Measurements from ENCODE around the gene NREP. TPM values are rescaled to one million over a fixed set of nuclear protein-coding genes. Genes with fewer than 3 reads are reported as not detected.

Gene NREP
- total RNA-seq, 1 experiment from 2014 or later, result 6.0 TPM

DNA sequence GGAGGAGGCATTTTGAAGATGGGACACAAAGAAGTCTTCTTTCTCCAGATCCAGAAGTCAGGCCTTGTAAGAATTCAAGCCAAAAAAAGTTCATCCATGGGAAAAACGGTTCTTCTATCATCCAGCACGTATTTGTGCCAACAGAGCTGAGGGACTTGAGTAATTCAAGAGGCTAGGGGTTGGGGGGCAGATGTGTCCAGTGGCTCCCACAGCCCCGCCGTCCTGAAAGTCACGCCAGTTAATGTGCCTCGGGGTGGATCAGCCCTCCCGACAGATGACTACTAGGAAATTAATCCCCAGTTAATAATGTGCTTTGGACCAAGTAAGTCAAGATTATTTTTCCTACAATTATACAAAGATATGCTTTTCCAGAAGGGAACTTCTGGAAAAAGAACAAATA, 23.4 kb downstream of the NREP start:
- TF ChIP-seq EGR1 (IDR thresholded peaks at IDR 0.05; ENCODE audit: low read depth) (no peak), SRF (IDR thresholded peaks at IDR 0.05; ENCODE audit: low read depth) (no peak)
- TF ChIP-seq, protein P1, sequence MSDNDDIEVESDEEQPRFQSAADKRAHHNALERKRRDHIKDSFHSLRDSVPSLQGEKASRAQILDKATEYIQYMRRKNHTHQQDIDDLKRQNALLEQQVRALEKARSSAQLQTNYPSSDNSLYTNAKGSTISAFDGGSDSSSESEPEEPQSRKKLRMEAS (IDR thresholded peaks at IDR 0.05), result no peak
- RAD21 ChIA-PET (ENCODE audit: low non-redundant PET in 1 of 2, low total read pairs in 2 of 2, uncharacterized antibody in 2 of 2, unreplicated experiment in 2 of 2), result no interaction called here

DNA sequence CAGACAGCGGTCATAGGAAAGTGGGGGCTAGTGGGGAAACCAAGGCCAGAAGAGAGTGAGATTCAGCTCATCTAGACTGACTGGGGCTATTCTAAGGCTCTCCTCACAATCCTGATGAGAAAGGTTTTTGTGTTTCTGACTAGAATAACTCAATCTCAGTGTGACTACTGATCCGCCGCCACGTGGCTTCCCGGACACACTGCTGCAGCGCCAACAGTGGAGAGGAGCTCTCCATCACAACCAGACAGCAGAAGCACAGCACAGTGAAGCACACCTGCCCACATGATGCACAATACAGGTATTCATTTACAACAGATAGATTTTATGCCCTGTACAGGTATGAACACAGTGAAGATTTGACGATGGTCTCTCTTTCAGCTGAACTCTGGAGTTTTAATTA, 25.4 kb downstream of the NREP start:
- H3K27me3 ChIP-seq (ENCODE audit: insufficient read depth, low read length), result peaks cover 5% of the 10 kb centered on the region; the same call in 1 of the 2 replicates
- no peak for ATAC-seq
- CTCF ChIA-PET, result no interaction called here
- no peaks in the 10 kb centered on the region for H3K4me1 ChIP-seq (ENCODE audit: control insufficient read depth in 1 of 2, insufficient read depth in 2 of 2, low read length in 2 of 2)
- no peak overlapping the region for H2AFZ ChIP-seq (ENCODE audit: low read depth, low read length, poor library complexity, severe bottlenecking)
- no peaks in the 10 kb centered on the region for H4K20me1 ChIP-seq (ENCODE audit: insufficient read depth)
- H3K36me3 ChIP-seq (ENCODE audit: control insufficient read depth in 1 of 2, insufficient read depth in 2 of 2, low read length in 2 of 2), result no peaks in the 10 kb centered on the region
- POLR2A ChIA-PET, result no interaction called here
- H3K4me2 ChIP-seq (ENCODE audit: low read length), result no peak overlapping the region
- H3K27ac ChIP-seq (ENCODE audit: low read depth, low read length), result no peak overlapping the region
- H3K9me3 ChIP-seq (ENCODE audit: control insufficient read depth in 1 of 2, insufficient read depth in 1 of 2, low read depth in 1 of 2, low read length in 2 of 2), result no peaks in the 10 kb centered on the region
- no peaks in the 10 kb centered on the region for H3K9me2 ChIP-seq (ENCODE audit: insufficient read depth)
- no TSS peak for BruUV-seq (replicated peaks)
- RAD21 ChIA-PET (ENCODE audit: low non-redundant PET in 1 of 2, low total read pairs in 2 of 2, uncharacterized antibody in 2 of 2, unreplicated experiment in 2 of 2), result no interaction called here
- no peaks in the 10 kb centered on the region for H3K79me2 ChIP-seq (ENCODE audit: insufficient read depth, low read length)
- no peak overlapping the region for H3K9ac ChIP-seq (ENCODE audit: low read length)
- intact Hi-C loops (cut with micrococcal nuclease), result no loop called here
- DNase-seq (ENCODE audit: low read depth, low spot score), result no peak
- TF ChIP-seq CTCF (IDR thresholded peaks at IDR 0.05 in 2 of 3, conservative IDR thresholded peaks at IDR 0.05 in 1 of 3; ENCODE audit: borderline replicate concordance in 1 of 3, insufficient read depth in 1 of 3, low read depth in 2 of 3, low read length in 2 of 3), result no peak
- no peak for TF ChIP-seq EZH2phosphoT487 (IDR thresholded peaks at IDR 0.05; ENCODE audit: borderline replicate concordance)
- no peak for TF ChIP-seq ELF1 (IDR thresholded peaks at IDR 0.05; ENCODE audit: borderline replicate concordance, low read depth)
- TF ChIP-seq RAD21 (IDR thresholded peaks at IDR 0.05; ENCODE audit: low read depth), result no peak
- no peak for TF ChIP-seq EGR1 (IDR thresholded peaks at IDR 0.05; ENCODE audit: low read depth)
- TF ChIP-seq TCF7L2 (IDR thresholded peaks at IDR 0.05; ENCODE audit: borderline replicate concordance, extremely low read depth, insufficient read depth, insufficient read length), result no peak
- no peak for TF ChIP-seq ZNF274 (IDR thresholded peaks at IDR 0.05; ENCODE audit: low read depth, low read length)
- TF ChIP-seq ZFX (IDR thresholded peaks at IDR 0.05), result no peak
- no peak for TF ChIP-seq CEBPB (IDR thresholded peaks at IDR 0.05; ENCODE audit: low read depth)
- no peak for TF ChIP-seq ATF3 (IDR thresholded peaks at IDR 0.05)
- TF ChIP-seq CBX3 (IDR thresholded peaks at IDR 0.05; ENCODE audit: low read depth), result no peak
- H3K4me3 ChIP-seq (replicated peaks in 1 of 2; ENCODE audit: low read depth in 1 of 2, low read length in 2 of 2), result no peak overlapping the region

More for the DNA sequence above, 23.4 kb downstream of the NREP start:
- Histone ChIP-seq H3K9me2 (ENCODE audit: insufficient read depth) (no peaks in the 10 kb centered on the region), H3K4me3 (replicated peaks in 1 of 2; ENCODE audit: low read depth in 1 of 2, low read length in 2 of 2) (no peak overlapping the region), H3K9me3 (ENCODE audit: control insufficient read depth in 1 of 2, insufficient read depth in 1 of 2, low read depth in 1 of 2, low read length in 2 of 2) (no peaks in the 10 kb centered on the region), H2AFZ (ENCODE audit: low read depth, low read length, poor library complexity, severe bottlenecking) (no peak overlapping the region), H4K20me1 (ENCODE audit: insufficient read depth) (no peaks in the 10 kb centered on the region), H3K9ac (ENCODE audit: low read length) (no peak overlapping the region), H3K36me3 (ENCODE audit: control insufficient read depth in 1 of 2, insufficient read depth in 2 of 2, low read length in 2 of 2) (no peaks in the 10 kb centered on the region), H3K79me2 (ENCODE audit: insufficient read depth, low read length) (no peaks in the 10 kb centered on the region), H3K4me2 (ENCODE audit: low read length) (no peak overlapping the region), H3K27ac (ENCODE audit: low read depth, low read length) (no peak overlapping the region), H3K4me1 (ENCODE audit: control insufficient read depth in 1 of 2, insufficient read depth in 2 of 2, low read length in 2 of 2) (no peaks in the 10 kb centered on the region), H3K27me3 (ENCODE audit: insufficient read depth, low read length) (peaks cover 3% of the 10 kb centered on the region; the same call in 1 of the 2 replicates)
- ChIA-PET CTCF (no interaction called here), POLR2A (interaction anchor here (0.7 kb wide), 1 partner anchor 267 kb away, joined by 3 read pairs; no protein-coding TSS in a partner anchor)
- ATAC-seq, result no peak
- intact Hi-C loops (cut with micrococcal nuclease), result no loop called here
- DNase-seq (ENCODE audit: low read depth, low spot score), result no peak
- no TSS peak for BruUV-seq (replicated peaks)
